Measurements from ENCODE around the gene UTS2R.
"Not testable (repeated sequence)": the region's sequence is repeated elsewhere in the genome, so short reads cannot be mapped to it uniquely, and the experiment has no call there.

UTS2R gene

GRCh38 chr17:82350182-82351030 is 21.2 kb upstream of the UTS2R start:
- no peak overlapping the region for H3K9ac ChIP-seq (ENCODE audit: low read depth, low read length)
- H3K4me2 ChIP-seq (ENCODE audit: low read length), result no peak overlapping the region
- peaks cover 3% of the 10 kb centered on the region for H3K27me3 ChIP-seq (ENCODE audit: control insufficient read depth, insufficient read depth, low read length)
- no peaks in the 10 kb centered on the region for H3K4me1 ChIP-seq (ENCODE audit: control insufficient read depth, insufficient read depth, low read length)
- H3K4me3 ChIP-seq (ENCODE audit: low read length), result no peak overlapping the region
- H3K9me3 ChIP-seq (replicated peaks; ENCODE audit: low read length), result no peaks in the 10 kb centered on the region
- H3K36me3 ChIP-seq (ENCODE audit: insufficient read depth, low read length), result no peaks in the 10 kb centered on the region

- Histone ChIP-seq H3K9me3 (replicated peaks; ENCODE audit: low read length) (no peaks in the 10 kb centered on the region), H3K9ac (ENCODE audit: low read depth, low read length) (no peak overlapping the region), H3K4me2 (ENCODE audit: low read length) (no peak overlapping the region), H3K27me3 (ENCODE audit: control insufficient read depth, insufficient read depth, low read length) (peaks cover 8% of the 10 kb centered on the region), H3K4me1 (ENCODE audit: control insufficient read depth, insufficient read depth, low read length) (no peaks in the 10 kb centered on the region), H3K4me3 (ENCODE audit: low read length) (no peak overlapping the region), H3K36me3 (ENCODE audit: insufficient read depth, low read length) (no peaks in the 10 kb centered on the region)
These were observed 20.3 kb upstream of the UTS2R start for GRCh38 chr17:82351254-82351712.

GRCh38 chr17:82351713-82352488 is 19.7 kb upstream of the UTS2R start:
- H3K36me3 ChIP-seq (ENCODE audit: insufficient read depth, low read length), result no peaks in the 10 kb centered on the region
- peaks cover 3% of the 10 kb centered on the region for H3K4me1 ChIP-seq (ENCODE audit: control insufficient read depth, insufficient read depth, low read length)
- no peak overlapping the region for H3K4me3 ChIP-seq (ENCODE audit: low read length)
- no peaks in the 10 kb centered on the region for H3K9me3 ChIP-seq (replicated peaks; ENCODE audit: low read length)
- no peak overlapping the region for H3K9ac ChIP-seq (ENCODE audit: low read depth, low read length)
- H3K4me2 ChIP-seq (ENCODE audit: low read length), result no peak overlapping the region
- peaks cover 14% of the 10 kb centered on the region for H3K27me3 ChIP-seq (ENCODE audit: control insufficient read depth, insufficient read depth, low read length)

- Histone ChIP-seq H3K27me3 (ENCODE audit: control insufficient read depth, insufficient read depth, low read length) (peaks cover 20% of the 10 kb centered on the region), H3K9me3 (replicated peaks; ENCODE audit: low read length) (no peaks in the 10 kb centered on the region), H3K9ac (ENCODE audit: low read depth, low read length) (no peak overlapping the region), H3K36me3 (ENCODE audit: insufficient read depth, low read length) (no peaks in the 10 kb centered on the region), H3K4me2 (ENCODE audit: low read length) (no peak overlapping the region), H3K4me3 (ENCODE audit: low read length) (no peak overlapping the region), H3K4me1 (ENCODE audit: control insufficient read depth, insufficient read depth, low read length) (peaks cover 5% of the 10 kb centered on the region)
These were observed 18.1 kb upstream of the UTS2R start for GRCh38 chr17:82353484-82353883.

- no peaks in the 10 kb centered on the region for H3K9me3 ChIP-seq (replicated peaks; ENCODE audit: low read length)
- H3K9ac ChIP-seq (ENCODE audit: low read depth, low read length), result no peak overlapping the region
- H3K4me1 ChIP-seq (ENCODE audit: control insufficient read depth, insufficient read depth, low read length), result peaks cover 5% of the 10 kb centered on the region
- no peak overlapping the region for H3K4me3 ChIP-seq (ENCODE audit: low read length)
- peaks cover 23% of the 10 kb centered on the region for H3K27me3 ChIP-seq (ENCODE audit: control insufficient read depth, insufficient read depth, low read length)
- H3K36me3 ChIP-seq (ENCODE audit: insufficient read depth, low read length), result no peaks in the 10 kb centered on the region
- no peak overlapping the region for H3K4me2 ChIP-seq (ENCODE audit: low read length)
These were observed 16.7 kb upstream of the UTS2R start for GRCh38 chr17:82354804-82355308.

GRCh38 chr17:82355770-82356427 is 15.7 kb upstream of the UTS2R start:
- Histone ChIP-seq H3K9ac (ENCODE audit: low read depth, low read length) (no peak overlapping the region), H3K36me3 (ENCODE audit: insufficient read depth, low read length) (no peaks in the 10 kb centered on the region), H3K4me3 (ENCODE audit: low read length) (no peak overlapping the region), H3K27me3 (ENCODE audit: control insufficient read depth, insufficient read depth, low read length) (peaks cover 26% of the 10 kb centered on the region), H3K9me3 (replicated peaks; ENCODE audit: low read length) (no peaks in the 10 kb centered on the region), H3K4me2 (ENCODE audit: low read length) (no peak overlapping the region), H3K4me1 (ENCODE audit: control insufficient read depth, insufficient read depth, low read length) (peaks cover 5% of the 10 kb centered on the region)

GRCh38 chr17:82356845-82357355 is 14.7 kb upstream of the UTS2R start:
- Histone ChIP-seq H3K4me3 (ENCODE audit: low read length) (no peak overlapping the region), H3K4me2 (ENCODE audit: low read length) (no peak overlapping the region), H3K9ac (ENCODE audit: low read depth, low read length) (no peak overlapping the region), H3K4me1 (ENCODE audit: control insufficient read depth, insufficient read depth, low read length) (peaks cover 5% of the 10 kb centered on the region), H3K9me3 (replicated peaks; ENCODE audit: low read length) (no peaks in the 10 kb centered on the region), H3K36me3 (ENCODE audit: insufficient read depth, low read length) (no peaks in the 10 kb centered on the region), H3K27me3 (ENCODE audit: control insufficient read depth, insufficient read depth, low read length) (peaks cover 26% of the 10 kb centered on the region)

GRCh38 chr17:82357394-82357793 is 14.2 kb upstream of the UTS2R start:
- no peak overlapping the region for H3K4me3 ChIP-seq (ENCODE audit: low read length)

GRCh38 chr17:82358465-82359350 is 12.9 kb upstream of the UTS2R start, which contains the start of gene TEX19:
TSS of gene TEX19 (plus strand) at chr17:82359247. CDS start at chr17:82362151, 2,904 bp downstream.
- H3K27me3 ChIP-seq (ENCODE audit: control insufficient read depth, insufficient read depth, low read length), result peaks cover 26% of the 10 kb centered on the region
- no peak within 1 kb of the TSS for H3K4me3 ChIP-seq (ENCODE audit: low read length)
- H3K9ac ChIP-seq (ENCODE audit: low read depth, low read length), result no peak within 1 kb of the TSS
- H3K9me3 ChIP-seq (replicated peaks; ENCODE audit: low read length), result no peaks in the 10 kb centered on the region
- no peak within 1 kb of the TSS for H3K4me2 ChIP-seq (ENCODE audit: low read length)
- no peaks in the 10 kb centered on the region for H3K36me3 ChIP-seq (ENCODE audit: insufficient read depth, low read length)
- peaks cover 5% of the 10 kb centered on the region for H3K4me1 ChIP-seq (ENCODE audit: control insufficient read depth, insufficient read depth, low read length)

More at GRCh38 chr17:82357394-82357793, 14.2 kb upstream of the UTS2R start:
- H3K4me1 ChIP-seq (ENCODE audit: control insufficient read depth, insufficient read depth, low read length), result peaks cover 5% of the 10 kb centered on the region
- H3K36me3 ChIP-seq (ENCODE audit: insufficient read depth, low read length), result no peaks in the 10 kb centered on the region
- peaks cover 26% of the 10 kb centered on the region for H3K27me3 ChIP-seq (ENCODE audit: control insufficient read depth, insufficient read depth, low read length)
- H3K9ac ChIP-seq (ENCODE audit: low read depth, low read length), result no peak overlapping the region
- no peak overlapping the region for H3K4me2 ChIP-seq (ENCODE audit: low read length)
- H3K9me3 ChIP-seq (replicated peaks; ENCODE audit: low read length), result no peaks in the 10 kb centered on the region

- H3K27me3 ChIP-seq (ENCODE audit: control insufficient read depth, insufficient read depth, low read length), result peaks cover 26% of the 10 kb centered on the region
- H3K9me3 ChIP-seq (replicated peaks; ENCODE audit: low read length); H3K4me2 ChIP-seq (ENCODE audit: low read length); H3K9ac ChIP-seq (ENCODE audit: low read depth, low read length); H3K4me3 ChIP-seq (ENCODE audit: low read length); H3K36me3 ChIP-seq (ENCODE audit: insufficient read depth, low read length); H3K4me1 ChIP-seq (ENCODE audit: control insufficient read depth, insufficient read depth, low read length): not testable (repeated sequence)
These were observed 12.0 kb upstream of the UTS2R start for GRCh38 chr17:82359451-82360074.
